ENCODE data around the gene DIPK1B.

DNA sequence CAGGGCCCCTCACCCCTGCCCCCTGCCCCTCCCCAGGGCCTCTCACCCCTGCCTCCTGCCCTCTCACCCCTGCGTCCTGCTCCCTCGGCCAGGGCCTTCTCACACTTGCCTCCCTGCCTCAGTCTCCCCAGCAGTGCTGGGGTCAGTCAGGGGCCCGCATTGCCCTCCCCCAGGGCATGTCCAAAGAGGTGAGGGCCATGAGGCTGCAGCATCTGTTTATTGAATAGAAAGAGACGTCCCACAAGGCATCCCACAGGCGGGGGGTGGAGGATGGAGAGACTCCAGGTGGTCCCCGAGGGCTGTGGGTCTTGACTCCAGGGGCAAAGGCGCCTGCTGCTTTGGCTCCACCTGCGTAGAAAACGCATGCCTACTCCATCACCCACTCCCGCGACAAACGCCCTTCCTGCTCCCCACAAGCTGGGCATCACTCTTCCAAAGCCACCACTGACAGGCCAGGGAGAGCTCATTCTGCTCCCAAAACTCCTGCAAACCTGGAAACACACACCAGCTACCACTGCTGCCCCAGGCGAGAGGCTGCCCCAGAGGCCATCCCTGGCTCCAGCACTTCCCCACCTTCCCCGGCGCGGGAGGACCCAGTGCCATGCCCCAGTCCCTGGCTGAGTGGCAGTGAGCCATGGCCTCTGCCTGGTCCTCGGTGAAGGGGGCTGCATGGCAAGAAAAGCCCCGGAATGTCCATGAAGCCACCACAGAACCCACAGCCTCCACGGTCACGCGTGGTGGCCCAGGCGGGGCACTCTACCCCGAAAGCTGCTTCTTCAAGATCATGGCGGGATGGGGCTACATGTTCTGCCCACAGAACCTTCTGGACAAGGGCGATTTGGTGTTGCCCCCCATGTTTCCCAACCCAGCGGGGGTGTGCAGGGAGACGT, 47.3 kb downstream of the DIPK1B start:
- TF ChIP-seq, protein P1, sequence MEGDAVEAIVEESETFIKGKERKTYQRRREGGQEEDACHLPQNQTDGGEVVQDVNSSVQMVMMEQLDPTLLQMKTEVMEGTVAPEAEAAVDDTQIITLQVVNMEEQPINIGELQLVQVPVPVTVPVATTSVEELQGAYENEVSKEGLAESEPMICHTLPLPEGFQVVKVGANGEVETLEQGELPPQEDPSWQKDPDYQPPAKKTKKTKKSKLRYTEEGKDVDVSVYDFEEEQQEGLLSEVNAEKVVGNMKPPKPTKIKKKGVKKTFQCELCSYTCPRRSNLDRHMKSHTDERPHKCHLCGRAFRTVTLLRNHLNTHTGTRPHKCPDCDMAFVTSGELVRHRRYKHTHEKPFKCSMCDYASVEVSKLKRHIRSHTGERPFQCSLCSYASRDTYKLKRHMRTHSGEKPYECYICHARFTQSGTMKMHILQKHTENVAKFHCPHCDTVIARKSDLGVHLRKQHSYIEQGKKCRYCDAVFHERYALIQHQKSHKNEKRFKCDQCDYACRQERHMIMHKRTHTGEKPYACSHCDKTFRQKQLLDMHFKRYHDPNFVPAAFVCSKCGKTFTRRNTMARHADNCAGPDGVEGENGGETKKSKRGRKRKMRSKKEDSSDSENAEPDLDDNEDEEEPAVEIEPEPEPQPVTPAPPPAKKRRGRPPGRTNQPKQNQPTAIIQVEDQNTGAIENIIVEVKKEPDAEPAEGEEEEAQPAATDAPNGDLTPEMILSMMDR (IDR thresholded peaks at IDR 0.05) = no peak
- TF ChIP-seq POLR2A (IDR thresholded peaks at IDR 0.05) = no peak
